Ovary (tissue), 3 donors: ENCODE measurements around the gene CLEC17A.

Source experiments
- CTCF ChIP-seq, 3 donors: fragments of 450-650 bp in 2 of 3; fragments of 200-600 bp in 1 of 3; IDR thresholded peaks; one replicate each; pipeline versions ENCODE4 v1.5.1 to v1.8.0; 2016 to 2022; ENCODE audit warnings: antibody characterized with exemption in 3 of 3, mild to moderate bottlenecking in 1 of 3
- EP300 ChIP-seq: sonication (generic); formaldehyde crosslinking; IDR thresholded peaks from one replicate; pipeline ENCODE4 v1.6.1; 2017; ENCODE audit warnings: antibody characterized with exemption
- donor health status: DM: no; HTN: no; CAD: no.

DNA sequence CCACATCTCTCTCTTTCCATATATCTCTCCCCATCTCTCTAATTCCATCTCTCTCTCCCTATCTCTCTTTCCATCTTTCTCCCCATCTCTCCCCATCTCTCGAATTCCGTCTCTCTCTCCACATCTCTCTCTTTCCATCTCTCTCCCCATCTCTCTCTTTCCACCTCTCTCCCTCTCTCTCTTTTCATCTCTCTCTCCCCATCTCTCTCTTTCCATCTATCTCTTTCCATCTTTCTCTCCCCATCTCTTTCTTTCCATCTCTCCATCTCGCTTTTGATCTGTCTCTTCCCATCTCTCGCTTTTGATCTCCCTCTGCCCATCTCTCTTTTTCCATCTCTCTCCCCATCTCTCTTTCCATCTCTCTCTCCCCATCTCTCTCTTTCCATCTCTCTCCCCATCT, 66.1 kb downstream of the CLEC17A start:
- TF ChIP-seq CTCF (IDR thresholded peaks at IDR 0.05) (no peak), EP300 (no peak)
